GM18868 (cell line): ENCODE data around the gene DLD.
"Not testable (repeated sequence)": the region's sequence is repeated elsewhere in the genome, so short reads cannot be mapped to it uniquely, and the experiment has no call there.

Source experiments
- ATAC-seq: cut with Tn5 transposase; IDR thresholded peaks from one replicate; pipeline ENCODE4 v1.9.1; 2021; ENCODE audit warnings: mild to moderate bottlenecking, moderate library complexity; ENCODE audit not compliant: unreplicated experiment

Gene DLD

DNA sequence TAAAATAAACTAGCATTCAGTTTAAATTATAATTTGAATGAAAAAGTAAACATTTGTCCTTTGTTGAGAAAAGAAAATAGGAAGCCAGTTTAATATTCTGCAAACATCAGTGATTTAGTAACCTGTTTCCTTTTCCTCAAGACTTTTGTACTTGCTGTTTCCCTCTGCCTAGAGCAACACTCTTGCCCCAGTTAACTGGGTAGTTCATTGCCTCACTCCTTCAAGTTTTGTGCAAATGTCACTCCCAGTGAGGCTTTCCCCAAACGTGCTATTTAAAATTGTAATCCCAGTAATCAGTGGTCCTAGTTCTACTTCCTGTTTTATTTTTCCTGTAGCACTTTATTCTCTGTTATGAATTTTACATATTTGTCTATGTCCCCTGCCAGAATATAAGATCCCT, 23.8 kb downstream of the DLD start:
- no peak for ATAC-seq

DNA sequence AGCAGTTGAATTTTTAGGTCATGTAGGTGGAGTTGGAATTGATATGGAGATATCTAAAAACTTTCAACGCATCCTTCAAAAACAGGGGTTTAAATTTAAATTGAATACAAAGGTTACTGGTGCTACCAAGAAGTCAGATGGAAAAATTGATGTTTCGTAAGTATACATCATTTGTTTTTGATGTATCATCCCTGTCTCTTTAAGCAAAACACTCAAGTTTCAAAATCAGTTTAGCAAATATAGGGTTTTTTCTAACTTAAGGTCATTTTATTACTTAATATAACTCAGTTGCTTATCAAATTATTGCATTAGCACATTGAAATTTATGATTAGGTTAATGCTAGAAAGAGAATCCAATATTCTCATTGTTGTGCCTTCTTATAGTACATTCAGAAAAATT, 24.6 kb downstream of the DLD start:
- ATAC-seq, result no peak

DNA sequence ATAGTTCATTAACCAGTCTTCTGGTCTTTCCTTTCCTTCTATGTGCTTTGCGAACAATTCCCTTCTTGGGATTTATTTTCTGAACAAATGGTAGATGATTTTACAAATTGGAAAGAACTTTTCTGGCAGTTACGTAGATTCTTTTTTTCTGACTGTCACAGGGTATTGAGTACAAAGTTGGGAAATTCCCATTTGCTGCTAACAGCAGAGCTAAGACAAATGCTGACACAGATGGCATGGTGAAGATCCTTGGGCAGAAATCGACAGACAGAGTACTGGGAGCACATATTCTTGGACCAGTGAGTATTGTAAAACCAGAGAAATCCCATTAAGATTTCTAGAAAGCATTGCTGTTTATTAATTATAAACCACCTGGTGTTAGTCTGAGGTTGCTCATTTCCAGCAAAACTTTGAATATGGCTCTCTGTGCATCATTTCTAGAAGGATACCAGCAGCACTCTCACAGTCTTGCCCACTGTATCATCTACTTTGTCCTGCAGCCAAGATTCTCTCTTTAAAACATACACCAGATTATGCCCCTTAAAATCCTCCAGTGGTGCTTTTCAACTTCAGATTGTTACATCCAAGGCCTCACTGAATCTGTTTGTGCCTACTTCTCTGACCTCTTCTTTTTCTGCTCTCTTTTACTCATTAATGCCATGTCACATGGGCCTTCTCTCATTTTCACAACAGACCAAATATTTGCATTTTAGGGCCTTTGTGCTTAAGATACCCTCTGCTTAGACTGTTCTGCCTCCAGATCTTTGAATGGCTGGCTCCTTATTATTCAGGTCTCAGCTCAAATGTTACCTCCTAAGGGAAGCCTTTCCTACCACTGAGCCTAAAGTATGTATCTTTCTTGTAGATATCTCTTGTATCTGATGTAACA, 27.0 kb downstream of the DLD start:
- ATAC-seq, result peak; percentile 74

DNA sequence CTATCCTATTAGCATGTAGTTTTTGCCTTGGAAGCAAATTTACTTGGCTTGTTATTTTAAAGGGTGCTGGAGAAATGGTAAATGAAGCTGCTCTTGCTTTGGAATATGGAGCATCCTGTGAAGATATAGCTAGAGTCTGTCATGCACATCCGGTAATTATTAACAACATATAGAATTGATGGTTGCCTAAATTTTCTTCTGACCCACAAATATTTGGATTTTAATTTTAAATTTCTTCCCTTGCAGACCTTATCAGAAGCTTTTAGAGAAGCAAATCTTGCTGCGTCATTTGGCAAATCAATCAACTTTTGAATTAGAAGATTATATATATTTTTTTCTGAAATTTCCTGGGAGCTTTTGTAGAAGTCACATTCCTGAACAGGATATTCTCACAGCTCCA, 28.0 kb downstream of the DLD start:
- ATAC-seq, result no peak

DNA sequence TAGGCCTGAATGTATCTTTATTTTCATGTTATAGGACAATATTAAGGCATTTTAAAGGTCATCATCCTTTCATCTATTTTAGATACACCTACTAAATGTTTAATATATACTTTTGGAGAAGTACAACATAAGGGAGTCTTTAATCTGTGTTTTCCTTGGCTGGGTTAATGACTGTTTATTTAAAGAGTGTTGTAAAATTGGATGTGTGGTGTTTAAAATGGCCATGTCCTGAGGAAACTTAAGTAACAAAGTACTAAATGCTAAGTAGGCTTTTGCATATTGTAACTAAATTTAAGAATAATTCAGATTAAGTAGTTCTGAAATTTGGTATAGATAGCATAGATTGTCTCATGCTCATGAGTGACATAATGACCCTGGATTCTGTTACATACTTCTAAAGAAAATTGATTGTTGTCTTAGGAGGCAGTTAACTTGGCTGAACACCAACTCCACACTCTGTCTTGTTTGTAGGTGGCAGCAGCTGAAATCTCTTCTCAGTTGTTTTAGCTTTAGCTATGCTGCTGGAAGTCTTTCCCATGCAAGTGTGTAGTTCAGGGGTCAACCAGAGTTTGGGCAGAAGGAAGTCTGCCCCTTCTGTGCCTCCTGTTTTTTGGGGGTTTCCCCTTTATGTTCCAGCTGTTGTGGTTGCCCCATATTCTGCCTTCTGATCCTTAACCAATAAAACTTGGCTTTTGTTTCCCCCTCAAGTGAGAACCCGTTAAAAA, 29.2 kb downstream of the DLD start:
- ATAC-seq, result no peak

DNA sequence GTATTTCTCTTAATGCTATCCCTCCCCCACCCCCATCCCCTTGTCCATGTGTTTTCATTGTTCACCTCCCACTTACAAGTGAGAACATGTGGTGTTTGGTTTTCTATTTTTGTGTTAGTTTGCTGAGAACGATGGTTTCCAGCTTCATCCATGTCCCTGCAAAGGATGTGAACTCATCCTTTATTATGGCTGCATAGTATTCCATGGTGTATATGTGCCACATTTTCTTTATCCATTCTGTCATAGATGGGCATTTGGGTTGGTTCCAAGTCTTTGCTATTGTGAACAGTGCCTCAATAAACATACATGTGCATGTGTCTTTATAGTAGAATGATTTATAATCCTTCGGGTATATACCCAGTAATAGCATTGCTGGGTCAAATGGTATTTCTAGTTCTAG, 30.8 kb downstream of the DLD start:
- ATAC-seq, result not testable (repeated sequence)

DNA sequence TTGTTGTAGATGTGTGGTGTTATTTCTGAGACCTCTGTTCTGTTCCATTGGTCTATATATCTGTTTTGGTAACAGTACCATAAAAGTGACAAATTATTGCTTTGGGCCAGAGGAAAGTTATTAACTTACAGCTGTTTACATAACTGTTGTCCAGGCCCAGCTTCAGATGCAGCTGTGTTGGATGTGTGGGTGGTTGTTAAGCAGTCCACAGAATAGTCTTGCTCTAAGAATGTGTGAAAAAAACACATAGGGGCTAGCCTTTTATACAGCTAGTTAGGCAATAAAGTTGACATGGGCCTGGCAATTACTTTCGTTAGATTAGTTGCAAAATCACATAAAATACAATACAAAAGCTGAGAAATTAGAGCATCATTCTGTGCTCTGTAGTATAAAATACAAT, 31.9 kb downstream of the DLD start:
- no peak for ATAC-seq

DNA sequence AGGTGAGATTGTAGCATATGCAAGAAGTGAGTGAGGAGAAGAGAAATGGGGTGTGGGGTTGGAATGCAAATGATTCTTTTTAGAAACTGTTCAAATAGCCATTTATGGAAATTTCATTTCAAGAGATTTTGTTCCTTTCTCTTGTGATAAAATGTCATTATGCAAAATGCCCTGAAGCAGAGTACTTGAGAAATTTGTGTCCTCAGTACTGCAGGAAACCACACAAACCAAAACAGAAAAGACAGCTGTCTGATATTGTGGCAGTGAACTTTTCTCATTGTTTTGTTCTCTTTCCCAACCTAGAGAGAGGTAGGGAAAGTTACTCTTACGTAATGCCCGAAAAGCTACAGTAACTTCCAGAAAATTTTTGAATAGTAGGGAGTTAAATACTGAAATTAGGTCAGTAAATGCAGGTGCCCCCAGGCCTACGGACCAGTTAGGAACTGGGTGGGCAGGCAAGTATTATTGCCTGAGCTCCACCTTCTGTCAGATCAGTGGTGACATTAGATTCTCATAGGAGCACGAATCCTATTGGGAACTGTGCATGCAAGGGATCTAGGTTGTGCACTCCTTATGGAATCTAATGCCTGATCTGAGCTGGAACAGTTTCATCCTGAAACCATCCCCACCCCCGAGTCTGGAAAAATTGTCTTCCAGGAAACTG, 34.0 kb downstream of the DLD start:
- peak; percentile 84 for ATAC-seq

DNA sequence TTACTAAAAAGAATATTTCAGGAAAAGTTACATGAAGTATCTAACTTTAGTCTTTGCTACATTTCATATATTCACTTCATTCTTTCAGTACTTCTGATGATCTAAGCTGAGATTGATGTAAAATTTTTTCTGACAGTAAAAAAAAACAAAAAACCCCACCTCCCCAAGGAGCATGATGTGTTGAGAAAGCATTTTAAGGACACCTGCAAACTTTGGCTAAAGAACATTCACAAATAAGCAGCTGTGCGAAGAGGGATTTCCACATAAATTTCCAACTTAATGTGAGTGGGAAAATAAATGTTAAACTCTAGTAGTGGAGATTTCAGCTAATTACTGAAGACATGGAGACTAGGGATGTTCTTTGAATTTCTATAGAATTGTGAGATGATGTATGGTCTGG, 35.5 kb downstream of the DLD start:
- no peak for ATAC-seq

DNA sequence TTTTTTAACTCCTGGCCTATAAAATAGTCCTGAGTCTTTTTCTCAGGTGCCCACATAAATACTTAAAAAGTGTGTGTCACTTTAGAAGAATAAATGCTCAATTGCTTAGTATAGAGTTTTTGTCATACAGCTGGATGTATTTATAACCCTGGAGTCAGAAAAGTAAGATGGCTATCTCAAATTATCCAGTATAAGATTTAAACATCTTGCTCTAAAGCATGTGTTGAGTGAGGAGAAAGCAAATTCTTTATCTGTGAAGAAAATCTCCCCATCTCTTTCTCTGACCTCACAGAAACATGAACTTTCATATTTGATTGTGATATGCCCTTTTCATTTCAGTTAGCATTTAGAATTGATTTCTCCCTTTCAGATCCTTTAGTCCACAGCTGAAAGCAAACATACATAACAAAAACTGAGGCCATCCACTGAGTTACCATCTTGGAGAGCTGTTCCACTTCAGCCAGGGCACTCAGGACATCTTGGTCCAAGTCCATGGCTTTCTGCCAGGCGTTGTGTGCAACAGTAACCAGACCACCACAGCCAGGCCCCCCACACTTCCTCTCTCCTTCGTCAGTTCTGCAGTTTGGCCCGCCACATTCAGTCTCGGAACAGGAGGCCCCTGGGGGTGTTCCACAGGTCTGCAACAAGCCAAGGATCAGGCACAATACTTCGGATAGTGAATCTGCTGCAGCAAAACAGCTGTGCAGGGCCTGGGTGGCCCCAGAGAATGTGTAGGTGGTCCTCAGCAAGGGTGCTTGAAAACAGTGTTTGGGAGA, 40.9 kb downstream of the DLD start:
- no peak for ATAC-seq

DNA sequence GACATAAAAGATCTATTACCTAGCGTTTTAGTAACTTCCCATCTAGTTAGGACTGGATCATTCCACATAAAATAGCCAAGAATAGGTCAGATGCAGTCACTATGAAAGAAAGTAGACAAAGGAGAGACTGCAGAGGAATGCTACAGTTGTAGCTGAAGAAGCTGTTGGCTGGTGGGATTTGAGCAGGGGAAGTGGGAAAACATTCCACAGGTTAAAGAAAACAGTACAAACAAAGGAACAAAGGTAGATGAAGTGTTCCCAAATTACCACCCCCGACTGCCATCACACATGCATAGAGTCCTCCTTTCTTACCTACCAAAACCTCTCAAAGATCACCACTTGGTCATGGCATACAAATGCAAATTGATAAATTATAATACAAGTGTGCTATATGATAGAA, 41.8 kb downstream of the DLD start:
- no peak for ATAC-seq

DNA sequence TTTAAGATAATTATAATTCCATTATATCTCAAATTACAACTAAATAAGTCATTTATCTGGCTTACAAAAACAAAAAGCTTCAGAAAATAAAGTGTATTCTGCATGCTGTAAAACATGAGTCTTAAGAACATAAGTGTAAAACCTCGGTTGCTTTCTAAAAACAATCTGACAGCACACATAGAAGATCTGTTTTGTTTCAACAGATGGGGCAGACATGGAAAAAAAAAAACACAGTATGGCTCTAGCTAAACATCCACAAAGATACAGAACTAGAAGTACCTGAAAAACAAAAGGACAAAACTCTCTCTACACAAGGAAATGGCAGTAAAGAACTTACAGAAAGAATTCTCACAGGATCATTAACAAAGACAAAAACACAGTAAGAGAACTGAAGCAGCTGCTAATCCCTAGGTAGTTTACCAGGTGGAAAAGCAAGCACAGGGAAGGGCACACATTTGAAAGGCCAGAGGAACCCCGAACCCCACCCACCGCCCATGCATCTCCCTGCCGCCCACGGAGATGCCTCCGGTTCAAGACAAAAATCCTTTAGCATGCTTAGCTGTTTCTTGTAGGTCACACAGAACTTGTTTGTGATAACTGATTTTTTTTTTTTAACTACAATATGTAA, 42.5 kb downstream of the DLD start:
- ATAC-seq, result no peak

DNA sequence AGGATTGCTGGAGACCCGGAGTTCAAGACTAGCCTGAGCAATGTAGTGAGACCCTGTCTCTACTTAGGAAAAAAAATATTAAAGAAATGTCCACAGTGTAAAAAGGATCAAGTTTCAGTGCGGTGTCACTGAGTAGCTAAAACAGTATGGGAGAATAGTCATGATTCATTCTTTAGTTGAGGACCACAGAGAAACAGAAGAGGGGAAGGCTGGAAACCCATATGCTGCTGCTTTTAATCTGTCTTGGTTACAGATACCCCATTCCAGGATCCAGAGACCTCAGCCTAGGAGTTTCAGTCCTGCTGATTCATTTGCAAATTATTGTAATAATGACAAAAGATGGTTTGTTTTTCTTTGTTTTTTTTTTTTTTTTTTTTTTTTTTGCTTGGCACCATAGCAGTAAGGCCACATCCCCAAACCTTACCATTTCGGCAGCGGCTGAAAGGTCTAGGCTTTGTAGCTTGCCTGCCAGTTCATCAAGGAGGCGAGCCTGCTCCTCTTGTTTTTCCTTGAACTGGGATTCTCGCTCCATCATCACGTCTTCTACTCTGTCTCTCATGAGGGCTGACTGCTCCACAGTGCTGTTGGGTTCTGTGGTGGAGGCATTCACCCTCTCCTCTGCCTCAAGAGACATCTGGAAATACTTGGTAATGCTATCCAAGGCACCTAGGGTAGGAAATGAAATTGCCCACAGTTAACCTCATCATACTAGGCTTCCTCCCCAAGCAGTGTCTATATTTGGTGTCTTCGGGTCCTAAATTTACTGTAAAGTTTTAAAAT, 44.2 kb downstream of the DLD start:
- no peak for ATAC-seq

DNA sequence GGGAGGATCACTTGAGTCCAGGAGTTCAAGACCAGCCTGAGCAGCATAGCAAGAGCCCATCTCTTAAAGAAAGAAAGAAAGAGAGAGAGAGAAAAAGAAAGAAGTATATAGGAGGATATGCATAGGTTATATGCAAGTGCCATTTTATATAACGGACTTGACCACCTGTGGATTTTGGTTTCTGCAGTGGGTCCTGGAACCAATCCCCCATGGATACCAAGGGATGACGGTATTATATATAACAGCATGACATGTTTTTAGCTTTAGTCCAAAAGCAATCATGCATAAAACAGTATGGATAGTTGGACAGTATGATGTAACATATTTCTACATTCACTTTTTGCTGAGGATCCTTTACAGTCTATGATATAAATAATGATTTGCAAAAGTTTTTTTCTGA, 45.3 kb downstream of the DLD start:
- no peak for ATAC-seq

DNA sequence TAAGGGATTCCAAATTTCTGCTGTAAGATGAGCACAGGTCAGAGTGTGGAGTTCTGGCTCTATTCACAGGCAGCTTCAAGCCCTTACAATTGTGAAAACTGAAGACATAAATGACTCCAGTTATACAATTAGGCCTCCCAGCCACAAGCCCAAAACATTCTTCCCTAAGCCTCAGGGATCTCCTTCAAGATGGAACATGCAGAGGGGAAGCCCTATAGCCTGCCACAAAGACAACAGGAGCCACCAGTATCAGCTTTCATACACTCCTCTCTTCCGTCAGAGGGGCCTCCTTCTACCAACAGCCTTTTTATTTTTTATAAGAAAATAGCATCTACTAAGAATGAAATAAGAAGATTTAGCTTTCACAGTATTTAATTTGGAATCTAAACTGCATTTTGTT, 46.5 kb downstream of the DLD start:
- no peak for ATAC-seq

DNA sequence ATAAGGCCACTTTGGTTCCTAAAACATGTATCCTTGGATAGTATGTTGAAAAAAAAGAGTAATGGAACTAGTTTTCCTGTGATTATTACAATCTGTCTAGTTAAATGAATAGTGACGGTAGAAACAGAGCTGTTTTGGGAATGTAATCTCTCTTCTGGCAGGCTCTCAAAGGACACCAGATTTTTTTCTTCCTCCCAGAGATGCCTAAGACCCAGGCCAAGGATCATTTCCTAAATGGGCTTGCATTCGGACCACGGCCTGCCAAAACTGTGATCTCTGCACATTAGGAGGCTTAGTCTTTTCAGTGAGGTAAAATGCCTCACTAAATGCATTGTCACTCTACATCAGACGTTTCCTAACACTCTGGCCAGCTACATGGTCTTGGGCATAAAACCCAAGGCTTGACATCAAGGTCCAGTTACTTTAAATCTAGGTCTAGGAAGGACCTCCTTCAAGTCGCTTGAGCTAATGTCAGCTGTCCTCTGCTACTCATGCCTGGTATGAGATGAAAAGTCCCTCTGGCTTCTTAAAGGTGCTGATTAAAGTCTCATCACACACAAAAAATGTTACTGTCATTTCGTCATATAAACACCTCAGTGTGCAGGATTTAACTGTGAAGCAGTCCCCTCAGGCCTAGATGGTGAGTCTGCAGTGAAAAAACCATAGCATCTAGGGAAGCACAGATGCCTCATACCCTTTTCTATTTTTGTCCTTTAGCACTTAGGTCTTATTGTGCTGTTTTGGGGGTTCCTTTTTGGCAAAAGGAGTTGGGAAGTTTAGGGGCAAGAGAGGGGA, 47.7 kb downstream of the DLD start:
- no peak for ATAC-seq

DNA sequence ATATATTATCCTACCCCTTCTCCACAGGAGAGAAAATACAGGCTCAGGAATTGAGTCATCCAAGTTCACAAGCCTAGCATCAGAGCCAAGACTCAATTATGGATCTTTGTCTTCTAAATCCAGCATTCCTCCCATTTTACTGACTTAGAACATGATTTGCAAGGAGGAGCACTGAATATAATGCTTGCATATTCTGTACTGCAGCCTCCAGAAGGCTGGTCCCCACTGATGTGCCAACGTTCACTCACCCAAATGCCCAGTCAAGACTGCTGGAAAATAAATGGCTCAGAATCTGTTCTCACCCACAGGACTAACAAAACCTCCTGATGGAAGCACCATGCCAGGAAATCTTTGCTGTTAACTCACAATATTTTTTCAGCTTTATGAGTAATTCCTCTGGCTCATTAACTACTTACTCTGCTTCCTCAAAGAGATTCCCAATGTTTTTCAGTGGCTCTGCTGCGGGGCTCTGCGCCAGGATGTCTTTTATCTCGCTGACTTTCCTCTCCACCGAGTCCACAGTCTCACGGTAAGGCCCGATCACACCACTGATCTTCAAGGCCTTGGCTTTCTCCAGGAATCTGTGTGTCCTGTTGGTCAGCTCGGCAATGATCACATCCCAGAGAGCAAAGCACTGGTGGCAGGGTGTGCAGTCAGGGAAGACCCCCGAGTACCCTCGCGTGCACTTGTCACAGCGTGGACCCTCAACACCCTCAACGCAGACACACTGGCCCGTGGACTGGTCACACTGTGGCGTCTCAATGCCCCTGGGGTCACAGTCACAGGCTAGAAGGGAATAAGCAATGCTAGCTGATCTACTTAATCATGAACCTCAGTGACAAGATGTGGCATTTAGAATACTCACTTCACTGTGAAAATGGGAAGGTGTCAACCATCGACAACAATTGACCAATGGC, 48.8 kb downstream of the DLD start:
- no peak for ATAC-seq

DNA sequence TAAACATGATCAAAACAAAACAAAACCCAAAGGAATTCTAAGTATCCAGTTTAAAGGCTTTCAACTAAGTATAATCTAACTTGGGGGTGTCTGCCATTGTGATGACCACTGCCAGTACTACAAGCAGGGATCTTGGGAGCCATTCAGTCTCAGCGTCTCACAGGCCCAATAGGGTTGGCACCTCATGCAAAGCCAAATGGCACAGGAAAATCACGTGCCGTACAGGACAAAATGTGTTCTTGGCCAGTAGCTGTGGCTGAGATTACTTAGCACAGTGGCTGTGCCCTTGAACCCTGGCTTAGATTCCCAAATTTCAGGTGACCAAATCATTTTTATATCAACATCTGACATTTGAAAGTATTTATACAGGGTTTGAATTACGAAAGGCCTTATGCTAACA, 50.0 kb downstream of the DLD start:
- ATAC-seq, result no peak
